CD4-positive, alpha-beta T cell treated with Interleukin-17A for 1 hour (primary cell): ENCODE measurements around the gene PA2G4.

Experiments
- DNase-seq: peaks from one replicate; pipeline ENCODE4 v3.0.0-alpha.2; 2020

Gene PA2G4

GRCh38 chr12:56127485-56127887, 23.1 kb downstream of the PA2G4 start:
- no peak for DNase-seq

GRCh38 chr12:56127888-56128669, 23.7 kb downstream of the PA2G4 start, which contains the start of gene ESYT1:
Gene ESYT1 (plus strand): TSS chr12:56128267. CDS start chr12:56128320, 53 bp downstream.
- peak; percentile 100 for DNase-seq

GRCh38 chr12:56128670-56129205, 24.4 kb downstream of the PA2G4 start:
- no peak for DNase-seq

GRCh38 chr12:56129206-56129941, 25.0 kb downstream of the PA2G4 start:
- peak; percentile 87 for DNase-seq

- no peak for DNase-seq
Observed at GRCh38 chr12:56129942-56130495, 25.7 kb downstream of the PA2G4 start.

GRCh38 chr12:56130876-56131275, 26.5 kb downstream of the PA2G4 start:
- DNase-seq = no peak

- DNase-seq = no peak
Observed at GRCh38 chr12:56134897-56135296, 30.5 kb downstream of the PA2G4 start.

- no peak for DNase-seq
Observed at GRCh38 chr12:56137853-56138571, 33.7 kb downstream of the PA2G4 start.

- no peak for DNase-seq
Observed at GRCh38 chr12:56141946-56142784, 37.8 kb downstream of the PA2G4 start.

- DNase-seq = peak; percentile 28
Observed at GRCh38 chr12:56143217-56143616, 38.9 kb downstream of the PA2G4 start.

GRCh38 chr12:56143870-56144269, 39.5 kb downstream of the PA2G4 start:
- DNase-seq = no peak

GRCh38 chr12:56145217-56145616, 40.9 kb downstream of the PA2G4 start:
- no peak for DNase-seq

- DNase-seq = no peak
Observed at GRCh38 chr12:56146492-56147460, 42.4 kb downstream of the PA2G4 start.

GRCh38 chr12:56150563-56150962, 46.2 kb downstream of the PA2G4 start:
- peak; percentile 25 for DNase-seq

- peak; percentile 71 for DNase-seq
Observed at GRCh38 chr12:56151672-56152131, 47.3 kb downstream of the PA2G4 start.

GRCh38 chr12:56152132-56152755, 47.9 kb downstream of the PA2G4 start, which contains the start of gene MYL6B:
Gene MYL6B (plus strand): TSS chr12:56152587. CDS start chr12:56153919, 1,332 bp downstream.
- DNase-seq = peak; percentile 90

- no peak for DNase-seq
Observed at GRCh38 chr12:56152756-56153677, 48.7 kb downstream of the PA2G4 start.

GRCh38 chr12:56153678-56154065, 49.3 kb downstream of the PA2G4 start:
- no peak for DNase-seq
